Fibroblast of skin of right quadriceps (primary cell): ENCODE data around the gene UQCC2.

Source experiments
- DNase-seq: peaks from one replicate; pipeline ENCODE4 v3.0.0-alpha.2; 2013

The UQCC2 gene

GRCh38 chr6:33670971-33671743 is 40.3 kb downstream of the UQCC2 start:
- DNase-seq, result no peak

GRCh38 chr6:33670086-33670660 is 41.3 kb downstream of the UQCC2 start:
- DNase-seq, result no peak

- no peak for DNase-seq
Observed at GRCh38 chr6:33668914-33669313, 42.6 kb downstream of the UQCC2 start.

- no peak for DNase-seq
Observed at GRCh38 chr6:33668328-33668727, 43.2 kb downstream of the UQCC2 start.

DNA sequence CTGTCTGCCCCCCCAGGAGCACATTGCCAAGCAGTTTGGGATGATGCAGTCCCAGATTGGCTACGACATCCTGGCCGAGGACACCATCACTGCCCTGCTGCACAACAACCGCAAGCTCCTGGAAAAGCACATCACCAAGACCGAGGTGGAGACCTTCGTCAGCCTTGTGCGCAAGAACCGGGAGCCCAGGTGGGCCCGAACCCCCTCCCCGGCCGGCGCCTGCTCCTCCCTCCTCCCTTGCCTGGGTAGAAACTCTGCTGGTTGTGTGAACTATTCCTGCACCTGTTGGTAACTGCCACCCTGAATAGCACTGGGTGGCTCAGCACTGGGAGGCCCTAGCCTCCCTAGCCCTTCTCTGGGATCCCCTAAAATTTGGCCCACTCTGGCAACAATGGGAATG is 43.7 kb downstream of the UQCC2 start:
- DNase-seq, result no peak

GRCh38 chr6:33667072-33667471 is 44.4 kb downstream of the UQCC2 start:
- DNase-seq, result no peak

GRCh38 chr6:33665957-33666356 is 45.5 kb downstream of the UQCC2 start:
- DNase-seq, result no peak

GRCh38 chr6:33664506-33665057 is 46.9 kb downstream of the UQCC2 start:
- DNase-seq, result no peak

DNA sequence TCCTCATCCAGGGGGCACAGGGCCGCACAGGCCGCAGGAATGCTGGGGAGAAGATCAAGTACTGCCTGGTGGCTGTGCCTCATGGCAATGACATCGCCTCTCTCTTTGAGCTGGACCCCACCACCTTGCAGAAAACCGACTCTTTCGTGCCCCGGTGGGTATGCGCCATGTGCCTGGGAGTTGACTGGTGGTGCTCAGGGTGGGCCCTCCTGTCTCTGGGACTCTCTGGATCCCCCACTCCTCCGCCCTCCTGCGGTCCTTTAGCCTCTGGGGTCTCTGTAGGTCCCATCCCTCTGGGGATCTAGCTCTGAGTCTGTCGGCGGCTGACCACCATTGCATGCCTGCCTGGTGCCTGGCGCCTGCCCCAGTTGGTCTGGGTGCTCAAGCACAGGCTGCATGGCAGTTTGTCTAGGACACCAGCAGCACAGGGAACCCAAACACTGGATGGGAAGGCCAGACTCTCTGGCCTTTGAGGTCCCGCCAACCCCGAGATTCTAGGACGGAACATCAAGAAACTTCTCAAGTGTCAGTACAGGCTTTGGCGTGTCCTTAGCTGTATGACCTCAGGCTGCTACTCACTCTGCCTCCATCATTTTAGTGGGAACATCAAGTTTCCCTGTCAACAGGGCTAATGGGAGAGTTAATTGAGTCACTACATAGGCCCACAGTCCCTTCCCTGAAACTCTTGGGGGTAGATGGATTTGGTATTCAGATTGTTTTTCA is 47.6 kb downstream of the UQCC2 start:
- no peak for DNase-seq

GRCh38 chr6:33663028-33663427 is 48.5 kb downstream of the UQCC2 start:
- DNase-seq, result no peak

- DNase-seq, result no peak
Observed at GRCh38 chr6:33662318-33662717, 49.2 kb downstream of the UQCC2 start.

GRCh38 chr6:33661106-33661838 is 50.2 kb downstream of the UQCC2 start:
- DNase-seq, result no peak

- no peak for DNase-seq
Observed at GRCh38 chr6:33659986-33660385, 51.5 kb downstream of the UQCC2 start.

GRCh38 chr6:33658982-33659689 is 52.4 kb downstream of the UQCC2 start:
- DNase-seq, result no peak

DNA sequence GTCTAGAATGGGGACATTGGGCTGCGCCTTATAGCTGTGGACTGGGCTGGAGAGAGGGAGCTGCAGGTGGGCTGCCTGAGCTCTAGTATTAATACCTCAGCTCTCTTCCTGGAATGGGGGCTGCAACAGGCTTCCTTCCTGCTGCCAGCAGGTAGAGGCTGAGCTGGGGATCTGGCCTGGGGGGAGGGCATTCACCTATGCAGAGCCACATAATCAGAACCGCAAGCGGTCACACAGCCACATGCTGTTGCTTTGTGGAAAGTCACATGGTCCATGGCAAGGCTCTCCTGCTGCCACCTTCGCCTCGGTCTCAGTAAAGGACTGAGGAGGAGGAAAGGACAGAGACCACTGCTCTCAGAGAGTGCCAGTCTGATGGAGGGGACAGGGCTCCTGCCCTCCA is 54.7 kb downstream of the UQCC2 start:
- no peak for DNase-seq

DNA sequence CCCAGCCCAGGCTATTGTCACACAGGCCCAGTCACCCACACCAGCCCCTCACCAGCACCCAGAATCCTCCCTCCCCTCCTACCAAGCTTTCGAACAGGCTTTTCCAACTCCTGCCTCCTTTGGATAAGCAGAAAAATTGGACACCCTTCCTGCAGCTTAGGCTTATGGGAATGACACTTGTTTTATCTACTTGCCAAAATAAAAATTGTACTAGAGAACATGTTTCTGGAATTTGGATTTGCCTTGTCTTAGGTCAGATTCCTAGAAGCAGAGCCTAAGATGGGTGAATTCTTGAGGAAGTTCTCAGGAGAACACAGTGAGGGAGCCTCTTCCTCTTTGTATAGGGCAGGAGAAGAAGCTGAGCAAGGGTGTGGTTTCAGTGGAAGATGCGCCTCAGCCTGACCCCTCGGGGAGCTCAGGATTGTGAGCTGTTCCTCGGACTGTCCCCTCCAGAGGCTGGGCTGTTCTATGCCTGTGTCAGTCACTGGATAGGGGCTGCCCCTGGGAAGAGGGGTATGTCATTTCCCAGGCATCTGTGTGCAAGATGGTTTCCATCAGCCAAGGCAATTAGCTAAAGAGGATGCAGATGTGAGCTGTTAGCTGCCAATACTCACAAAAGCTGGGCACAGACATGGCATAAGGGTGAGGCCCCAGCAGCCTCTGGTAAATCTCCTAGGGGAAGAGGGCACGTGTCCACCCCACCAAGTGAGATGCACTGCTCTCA is 56.5 kb downstream of the UQCC2 start:
- DNase-seq, result peak; percentile 29

GRCh38 chr6:33652002-33652401 is 59.5 kb downstream of the UQCC2 start:
- DNase-seq, result no peak

GRCh38 chr6:33651403-33651802 is 60.1 kb downstream of the UQCC2 start:
- no peak for DNase-seq
